HG03060 (cell line): ENCODE measurements around the gene EPM2A.

Source experiments
- ATAC-seq: cut with Tn5 transposase; IDR thresholded peaks from one replicate; pipeline ENCODE4 v1.9.1; 2021; ENCODE audit warnings: low read depth, moderate number of reproducible peaks; ENCODE audit not compliant: unreplicated experiment

Gene EPM2A

GRCh38 chr6:145620088-145620487, 115.2 kb downstream of the EPM2A start:
- no peak for ATAC-seq

GRCh38 chr6:145609521-145609920, 125.8 kb downstream of the EPM2A start:
- no peak for ATAC-seq

GRCh38 chr6:145608850-145609249, 126.5 kb downstream of the EPM2A start:
- no peak for ATAC-seq

- no peak for ATAC-seq
Measured at GRCh38 chr6:145603991-145604390, 131.3 kb downstream of the EPM2A start.

GRCh38 chr6:145603424-145603833, 131.9 kb downstream of the EPM2A start:
- ATAC-seq: no peak

- no peak for ATAC-seq
Measured at GRCh38 chr6:145602726-145603326, 132.5 kb downstream of the EPM2A start.

- no peak for ATAC-seq
Measured at GRCh38 chr6:145601397-145601796, 133.9 kb downstream of the EPM2A start.

- no peak for ATAC-seq
Measured at GRCh38 chr6:145600299-145600698, 135.0 kb downstream of the EPM2A start.

GRCh38 chr6:145588981-145589380, 146.3 kb downstream of the EPM2A start:
- ATAC-seq: no peak

GRCh38 chr6:145587334-145587733, 148.0 kb downstream of the EPM2A start:
- no peak for ATAC-seq

- ATAC-seq: no peak
Measured at GRCh38 chr6:145583753-145584152, 151.6 kb downstream of the EPM2A start.
